SK-N-MC (cell line): ENCODE data around the gene TRAF3.

ENCODE experiments used
- EZH2 ChIP-seq: fragments of 200-600 bp; sonication (generic); IDR thresholded peaks from one replicate; pipeline ENCODE4 v1.6.1; 2017; ENCODE audit warnings: antibody characterized with exemption
- POLR2AphosphoS5 ChIP-seq: IDR thresholded peaks from 2 replicates; pipeline ENCODE4 v1.6.1; 2012; ENCODE audit warnings: mild to moderate bottlenecking, low read depth, low read length, borderline replicate concordance

DNA sequence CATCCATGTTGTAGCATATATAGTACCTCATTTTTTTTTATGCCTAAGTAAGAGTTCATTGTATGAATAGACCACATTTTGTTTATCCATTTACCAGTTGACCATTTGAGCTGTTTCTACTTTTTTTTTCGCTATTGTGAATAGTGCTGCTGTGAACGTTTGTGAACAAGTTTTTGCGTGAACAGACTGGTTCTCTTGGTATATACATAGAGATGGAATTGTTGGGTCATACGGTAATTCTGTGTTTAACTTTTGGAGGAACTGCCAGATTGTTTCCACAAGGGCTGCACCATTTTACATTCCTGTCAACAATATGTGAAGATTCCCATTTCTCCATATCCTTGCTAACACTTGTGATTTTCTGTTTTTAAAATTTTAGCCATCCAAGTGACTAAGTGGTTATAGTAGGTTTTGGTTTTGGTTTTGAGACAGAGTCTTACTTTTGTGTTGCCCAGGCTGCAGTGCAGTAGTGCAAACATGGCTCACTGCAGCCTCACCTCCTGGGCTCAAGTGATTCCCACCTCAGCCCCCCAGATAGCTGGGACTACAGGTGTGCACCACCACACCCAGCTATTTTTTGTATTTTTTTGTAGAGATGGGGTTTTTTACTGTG lies 76.9 kb downstream of the TRAF3 start:
- no peak for TF ChIP-seq EZH2
- TF ChIP-seq POLR2AphosphoS5: no peak
